AG04449 (cell line): ENCODE measurements around the gene AADACL4.
A peak's percentile ranks its signal among the peaks of the same experiment; 100 is the strongest.
"Not testable (repeated sequence)": the region's sequence is repeated elsewhere in the genome, so short reads cannot be mapped to it uniquely, and the experiment has no call there.

Experiments used
- CTCF ChIA-PET: fragments of 350-600 bp; formaldehyde crosslinking; extraction: SDS; loops from one replicate; lab custom pipeline; 2021; ENCODE audit warnings: antibody characterized with exemption; lab: Yijun Ruan, JAX
- POLR2A ChIA-PET: fragments of 400-600, 350-600 bp; formaldehyde crosslinking; extraction: SDS; loops from one replicate; lab custom pipeline; 2020; ENCODE audit warnings: antibody characterized with exemption, inconsistent platforms; lab: Yijun Ruan, JAX
- DNase-seq: peaks from one replicate; pipeline ENCODE4 v3.0.0-alpha.2; 2010; ENCODE audit warnings: low read depth, low spot score
- H3K4me3 ChIP-seq: 2 replicates; pipeline ENCODE4 v1.5.1; 2011; ENCODE audit warnings: low read depth, mild to moderate bottlenecking, control low read depth, low read length
- TF ChIP-seq, protein P1 (sequence below): IDR thresholded peaks from one replicate; pipeline ENCODE4 v1.5.1; 2011; ENCODE audit warnings: mild to moderate bottlenecking, moderate library complexity, low read length, control low read depth, inconsistent platforms; ENCODE audit not compliant: insufficient read depth; ENCODE audit errors: missing control alignments

Gene AADACL4

DNA sequence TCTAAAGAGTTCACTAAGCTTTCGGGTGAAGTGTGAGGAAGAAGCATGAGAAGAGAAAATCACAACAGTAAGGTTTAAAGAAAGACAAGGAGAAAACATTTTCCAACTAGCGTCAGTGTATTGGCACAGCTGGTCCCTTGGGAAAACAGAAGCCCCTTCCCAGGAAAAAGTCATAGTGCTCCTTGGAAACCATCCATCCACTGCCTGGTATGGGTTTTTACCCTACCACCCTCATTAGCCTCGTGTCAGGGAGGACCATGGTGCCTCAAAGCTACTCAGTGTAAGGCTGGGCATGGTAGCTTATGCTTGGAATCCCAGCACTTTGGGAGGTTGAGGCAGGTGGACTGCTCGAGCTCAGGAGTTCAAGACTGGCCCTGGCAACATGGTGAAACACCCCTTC is 12.7 kb downstream of the AADACL4 start:
- POLR2A ChIA-PET = interaction anchor here (0.5 kb wide), 1 partner anchor 44 kb away, joined by 4 read pairs; no protein-coding TSS in a partner anchor
- CTCF ChIA-PET = interaction anchor here (1.1 to 6.6 kb wide), 6 partner anchors 17 to 384 kb away, joined by 3 to 209 read pairs (median 27); no protein-coding TSS in a partner anchor
- no peak for DNase-seq
- TF ChIP-seq, protein P1, sequence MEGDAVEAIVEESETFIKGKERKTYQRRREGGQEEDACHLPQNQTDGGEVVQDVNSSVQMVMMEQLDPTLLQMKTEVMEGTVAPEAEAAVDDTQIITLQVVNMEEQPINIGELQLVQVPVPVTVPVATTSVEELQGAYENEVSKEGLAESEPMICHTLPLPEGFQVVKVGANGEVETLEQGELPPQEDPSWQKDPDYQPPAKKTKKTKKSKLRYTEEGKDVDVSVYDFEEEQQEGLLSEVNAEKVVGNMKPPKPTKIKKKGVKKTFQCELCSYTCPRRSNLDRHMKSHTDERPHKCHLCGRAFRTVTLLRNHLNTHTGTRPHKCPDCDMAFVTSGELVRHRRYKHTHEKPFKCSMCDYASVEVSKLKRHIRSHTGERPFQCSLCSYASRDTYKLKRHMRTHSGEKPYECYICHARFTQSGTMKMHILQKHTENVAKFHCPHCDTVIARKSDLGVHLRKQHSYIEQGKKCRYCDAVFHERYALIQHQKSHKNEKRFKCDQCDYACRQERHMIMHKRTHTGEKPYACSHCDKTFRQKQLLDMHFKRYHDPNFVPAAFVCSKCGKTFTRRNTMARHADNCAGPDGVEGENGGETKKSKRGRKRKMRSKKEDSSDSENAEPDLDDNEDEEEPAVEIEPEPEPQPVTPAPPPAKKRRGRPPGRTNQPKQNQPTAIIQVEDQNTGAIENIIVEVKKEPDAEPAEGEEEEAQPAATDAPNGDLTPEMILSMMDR = no peak
- no peak overlapping the region for H3K4me3 ChIP-seq

DNA sequence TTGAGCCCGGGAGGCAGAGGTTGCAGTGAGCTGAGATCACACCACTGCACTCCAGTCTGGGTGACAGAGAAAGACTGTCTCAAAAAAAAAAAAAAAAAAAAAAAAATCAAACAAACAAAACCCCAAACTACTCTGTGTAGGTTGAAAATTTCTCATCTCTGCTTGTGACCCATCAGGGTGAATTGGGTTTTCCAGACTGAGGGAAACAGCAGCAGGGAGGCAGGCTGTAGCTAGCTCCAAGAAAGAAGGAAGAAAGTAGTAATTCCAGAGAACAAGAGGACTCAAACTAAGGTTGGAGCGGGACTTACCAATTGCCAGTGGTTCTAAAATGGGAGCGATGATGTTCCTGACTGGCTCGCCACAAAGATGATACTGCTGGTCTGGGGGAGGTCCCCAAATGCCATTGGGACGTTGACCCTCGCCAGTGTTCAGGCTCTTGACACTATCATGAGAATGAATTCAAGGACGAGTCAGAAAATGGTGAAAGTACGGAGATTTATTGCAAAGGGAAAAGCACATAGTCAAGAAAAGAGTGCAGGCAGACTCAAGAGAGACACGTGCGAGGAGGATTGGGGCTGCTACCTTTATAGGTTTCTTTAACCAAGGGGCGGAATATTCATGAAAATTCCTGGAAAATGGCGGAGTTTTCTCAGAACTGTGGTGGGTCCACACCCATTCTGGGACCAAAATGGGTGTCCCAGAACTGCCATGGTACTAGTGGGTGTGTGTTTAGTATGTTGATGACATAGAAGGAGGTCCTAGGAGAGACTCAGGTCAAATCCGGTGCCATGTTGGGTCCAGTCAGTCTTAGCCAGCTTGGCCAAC is 13.4 kb downstream of the AADACL4 start:
- POLR2A ChIA-PET = interaction anchor here (0.5 kb wide), 1 partner anchor 44 kb away, joined by 4 read pairs; no protein-coding TSS in a partner anchor
- CTCF ChIA-PET = interaction anchor here (1.1 to 6.6 kb wide), 13 partner anchors 11 to 413 kb away, joined by 3 to 209 read pairs (median 9); no protein-coding TSS in a partner anchor
- TF ChIP-seq, protein P1 = no peak
- no peak for DNase-seq
- no peak overlapping the region for H3K4me3 ChIP-seq

DNA sequence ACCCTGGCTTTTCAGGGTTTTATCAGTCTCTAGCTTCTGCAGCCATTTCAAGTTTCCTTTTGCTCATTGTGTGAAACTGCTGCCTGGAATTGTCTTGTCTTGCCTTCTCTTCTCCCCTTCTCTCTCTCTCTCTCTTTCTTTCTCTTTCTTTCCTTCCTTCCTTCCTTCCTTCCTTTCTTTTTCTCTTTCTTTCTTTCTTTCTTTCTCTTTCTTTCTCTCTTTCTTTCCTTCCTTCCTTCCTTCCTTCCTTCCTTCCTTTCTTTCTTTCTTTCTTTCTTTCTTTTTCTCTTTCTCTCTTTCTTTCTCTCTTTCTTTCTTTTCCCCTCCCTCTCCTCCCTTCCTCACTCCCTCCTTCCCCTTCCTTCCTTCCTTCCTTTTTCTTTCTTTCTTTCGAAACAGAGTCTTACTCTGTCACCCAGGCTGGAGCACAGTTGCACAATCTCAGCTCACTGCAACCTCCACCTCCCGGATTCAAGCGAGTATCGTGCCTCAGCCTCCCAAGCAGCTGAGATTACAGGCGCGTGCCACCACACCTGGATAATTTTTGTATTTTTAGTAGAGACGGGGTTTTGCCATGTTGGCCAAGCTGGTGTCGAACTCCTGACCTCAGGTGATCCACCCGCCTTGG is 14.1 kb downstream of the AADACL4 start:
- H3K4me3 ChIP-seq, POLR2A ChIA-PET, DNase-seq: not testable (repeated sequence)
- CTCF ChIA-PET = interaction anchor here (0.7 to 6.6 kb wide), 45 partner anchors 8 to 534 kb away, joined by 3 to 209 read pairs (median 5); partner anchors contain the start of genes AADACL4 and DHRS3

DNA sequence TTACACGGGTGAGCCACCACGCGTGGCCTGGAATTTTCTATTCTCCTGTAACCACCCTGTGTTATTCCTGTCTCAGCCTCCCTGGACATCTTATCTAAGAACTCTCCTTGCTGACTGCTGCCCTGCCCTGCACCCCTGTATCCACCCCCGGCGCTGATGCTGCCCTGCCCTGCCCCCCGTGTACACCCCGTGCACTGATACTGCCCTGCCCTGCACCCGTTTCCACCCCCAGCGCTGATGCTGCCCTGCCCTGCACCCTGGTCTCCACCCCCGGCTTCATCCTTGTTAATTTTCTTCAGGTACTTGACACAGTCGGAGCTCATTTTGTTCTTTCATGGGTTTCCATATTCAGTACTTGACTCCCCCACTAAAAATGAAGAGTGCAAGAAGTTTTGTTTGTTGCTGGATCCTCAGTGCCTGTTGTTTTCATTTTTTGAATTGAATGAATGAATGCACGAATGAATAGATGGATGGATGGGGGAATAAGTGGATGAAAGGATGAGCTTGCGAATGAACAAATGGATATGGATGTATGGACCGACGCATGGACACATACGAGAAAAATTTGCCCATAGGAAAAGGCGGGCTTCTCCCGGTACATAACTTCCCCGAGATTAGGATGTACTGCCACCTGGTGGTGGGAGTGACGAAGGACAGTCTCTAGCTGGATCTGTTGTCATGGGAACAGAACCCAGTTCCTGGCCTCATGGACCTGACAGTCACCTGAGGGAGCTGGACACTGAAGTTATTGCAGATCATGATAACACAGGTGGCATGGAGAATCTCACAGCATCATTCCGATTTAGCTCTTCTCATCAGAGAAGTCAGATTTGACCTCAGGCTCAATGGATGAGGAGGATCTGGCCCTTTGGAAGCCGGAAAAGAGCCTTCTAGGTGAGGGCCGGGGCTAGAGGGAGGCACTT is 14.9 kb downstream of the AADACL4 start:
- ChIA-PET POLR2A (no interaction called here), CTCF (interaction anchor here (0.6 to 6.6 kb wide), 69 partner anchors 9 to 534 kb away, joined by 3 to 209 read pairs (median 5); partner anchors contain the start of genes AADACL4 and DHRS3)
- TF ChIP-seq, protein P1 = peak; percentile 75
- DNase-seq = no peak
- H3K4me3 ChIP-seq = no peak overlapping the region

DNA sequence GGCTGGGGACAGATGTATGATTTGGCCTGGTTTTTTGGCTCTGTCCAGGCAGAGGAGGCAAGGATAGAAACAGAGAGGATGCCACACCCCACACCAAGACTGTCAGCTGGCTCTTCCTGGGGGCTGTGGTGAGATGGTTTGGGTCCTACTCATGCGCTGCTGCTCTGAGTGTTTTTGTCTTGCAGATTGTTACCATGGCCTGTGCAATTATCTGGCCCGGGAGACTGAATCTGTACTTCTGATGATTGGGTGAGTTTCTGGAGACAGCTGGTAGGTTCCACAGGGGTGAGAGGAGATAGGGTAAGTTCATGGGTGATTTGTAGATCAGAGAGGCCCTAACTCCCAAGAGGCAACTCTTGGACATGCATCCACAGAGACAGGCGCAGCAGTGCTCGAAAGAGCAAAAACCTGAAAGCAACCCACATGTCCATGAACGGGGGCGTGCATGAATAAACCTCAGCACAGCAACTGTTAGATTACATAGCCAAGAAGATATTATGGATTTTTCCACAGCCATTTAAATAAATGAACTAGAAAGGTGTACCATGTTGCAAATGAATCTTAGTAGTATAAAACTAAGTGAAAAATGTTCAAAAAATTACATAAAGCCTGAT is 17.8 kb downstream of the AADACL4 start:
- TF ChIP-seq, protein P1 = no peak
- no peak overlapping the region for H3K4me3 ChIP-seq
- ChIA-PET CTCF (interaction anchor here (1.6 to 6.6 kb wide), 4 partner anchors 347 to 389 kb away, joined by 4 to 209 read pairs (median 63); no protein-coding TSS in a partner anchor), POLR2A (no interaction called here)
- no peak for DNase-seq
